Hindlimb muscle (tissue), 1 donor: ENCODE data around the gene RETREG1. TPM values are rescaled to one million over a fixed set of nuclear protein-coding genes. Genes with fewer than 3 reads are reported as not detected.

ENCODE experiments used
- DNase-seq: peaks from one replicate; pipeline ENCODE4 v3.0.0-alpha.2; 2013
- polyA plus RNA-seq: library from polyadenylated mRNA; unstranded; fragments of 120-200 nt; gene quantifications from one replicate; pipeline ENCODE4 v1.2.1, GENCODE V29; 2013; ENCODE audit not compliant: insufficient read length

RETREG1 gene
- polyA plus RNA-seq, 1 donor: 61.0 TPM

- no peak for DNase-seq
These were observed 95.0 kb downstream of the RETREG1 start for GRCh38 chr5:16521521-16522483.

GRCh38 chr5:16520841-16521240 is 96.0 kb downstream of the RETREG1 start:
- DNase-seq: no peak

GRCh38 chr5:16519435-16519834 is 97.4 kb downstream of the RETREG1 start:
- no peak for DNase-seq

- DNase-seq: no peak
These were observed 98.2 kb downstream of the RETREG1 start for GRCh38 chr5:16518606-16519005.

GRCh38 chr5:16515532-16515931 is 101.3 kb downstream of the RETREG1 start:
- no peak for DNase-seq

GRCh38 chr5:16510098-16510497 is 106.7 kb downstream of the RETREG1 start:
- no peak for DNase-seq

- DNase-seq: no peak
These were observed 107.9 kb downstream of the RETREG1 start for GRCh38 chr5:16508730-16509531.

- no peak for DNase-seq
These were observed 109.1 kb downstream of the RETREG1 start for GRCh38 chr5:16507716-16508115.

GRCh38 chr5:16505904-16506303 is 110.9 kb downstream of the RETREG1 start:
- no peak for DNase-seq

- no peak for DNase-seq
These were observed 111.5 kb downstream of the RETREG1 start for GRCh38 chr5:16505140-16505891.

GRCh38 chr5:16504571-16504970 is 112.2 kb downstream of the RETREG1 start:
- no peak for DNase-seq

- DNase-seq: no peak
These were observed 113.9 kb downstream of the RETREG1 start for GRCh38 chr5:16502866-16503265.

GRCh38 chr5:16500024-16500423 is 116.8 kb downstream of the RETREG1 start:
- no peak for DNase-seq

GRCh38 chr5:16497546-16497945 is 119.3 kb downstream of the RETREG1 start:
- DNase-seq: no peak

- DNase-seq: no peak
These were observed 123.5 kb downstream of the RETREG1 start for GRCh38 chr5:16493261-16493660.

GRCh38 chr5:16492398-16493140 is 124.2 kb downstream of the RETREG1 start:
- peak; percentile 43 for DNase-seq

- no peak for DNase-seq
These were observed 125.9 kb downstream of the RETREG1 start for GRCh38 chr5:16490911-16491310.

- DNase-seq: peak; percentile 36
These were observed 127.4 kb downstream of the RETREG1 start for GRCh38 chr5:16489322-16489791.

- DNase-seq: no peak
These were observed 129.3 kb downstream of the RETREG1 start for GRCh38 chr5:16487456-16487855.

GRCh38 chr5:16486711-16487111 is 130.1 kb downstream of the RETREG1 start:
- DNase-seq: no peak

GRCh38 chr5:16485656-16486055 is 131.1 kb downstream of the RETREG1 start:
- DNase-seq: no peak

- no peak for DNase-seq
These were observed 132.7 kb downstream of the RETREG1 start for GRCh38 chr5:16484081-16484480.
